PC-9 (cell line): ENCODE results near the gene FCHO2. TPM values are rescaled to one million over a fixed set of nuclear protein-coding genes. Genes with fewer than 3 reads are reported as not detected.

Source experiments
- BruUV-seq: library from RNA; stranded (reverse); fragments of 400-500 nt; replicated peaks from 2 replicates; lab custom pipeline; 2021; lab: Mats Ljungman, UMichigan
- CTCF ChIA-PET: fragments of 300-600 bp; sonication (Branson Sonifier 250); formaldehyde crosslinking; loops from one replicate; lab custom pipeline; 2022; ENCODE audit warnings: antibody characterized with exemption; lab: Charles Lee
- POLR2A ChIA-PET: fragments of 300-600 bp; sonication (Branson Sonifier 250); formaldehyde crosslinking; loops from one replicate; lab custom pipeline; 2022; ENCODE audit warnings: antibody characterized with exemption; ENCODE audit not compliant: unreplicated experiment; lab: Charles Lee
- DNase-seq, 2 experiments: peaks; one replicate each; pipeline versions ENCODE4 v3.0.0 to v3.0.0-alpha.2; 2015 to 2022; ENCODE audit warnings: mixed read lengths in 1 of 2
- H2AFZ ChIP-seq: fragments of 200-600 bp; sonication (generic); 2 replicates; pipeline ENCODE4 v1.8.1; 2017; ENCODE audit warnings: antibody characterized with exemption
- H3F3A ChIP-seq: fragments of 200-600 bp; sonication (generic); 2 replicates; pipeline ENCODE4 v1.8.1; 2017; ENCODE audit warnings: antibody characterized with exemption, mild to moderate bottlenecking, low read depth; ENCODE audit not compliant: insufficient read depth
- H3K27ac ChIP-seq: fragments of 200-600 bp; sonication (generic); 2 replicates; pipeline ENCODE4 v1.6.1; 2016; ENCODE audit warnings: mixed run types
- H3K27me3 ChIP-seq: fragments of 200-600 bp; sonication (generic); 2 replicates; pipeline ENCODE4 v1.6.1; 2016; ENCODE audit warnings: low read depth, mixed run types; ENCODE audit not compliant: insufficient read depth
- H3K36me3 ChIP-seq: fragments of 200-600 bp; sonication (generic); 2 replicates; pipeline ENCODE4 v1.6.1; 2016; ENCODE audit warnings: low read depth, mixed run types
- H3K4me1 ChIP-seq: fragments of 200-600 bp; sonication (generic); replicated peaks from 2 replicates; pipeline ENCODE4 v1.6.1; 2016; ENCODE audit warnings: mixed run types; ENCODE audit not compliant: insufficient read depth
- H3K4me2 ChIP-seq: fragments of 200-600 bp; sonication (generic); 2 replicates; pipeline ENCODE4 v1.6.1; 2017; ENCODE audit warnings: mixed run types
- H3K4me3 ChIP-seq: fragments of 200-600 bp; sonication (generic); 2 replicates; pipeline ENCODE4 v1.6.1; 2016; ENCODE audit warnings: mixed run types
- H3K79me2 ChIP-seq: fragments of 200-600 bp; sonication (generic); 2 replicates; pipeline ENCODE4 v1.6.1; 2017; ENCODE audit warnings: low read depth, mixed run types
- H3K9me2 ChIP-seq: fragments of 200-600 bp; sonication (generic); 2 replicates; pipeline ENCODE4 v1.8.1; 2017; ENCODE audit warnings: mild to moderate bottlenecking; ENCODE audit not compliant: insufficient read depth
- H3K9me3 ChIP-seq: fragments of 200-600 bp; sonication (generic); 2 replicates; pipeline ENCODE4 v1.8.1; 2016; ENCODE audit warnings: low read depth; ENCODE audit not compliant: insufficient read depth
- H4K20me1 ChIP-seq: fragments of 200-600 bp; sonication (generic); 2 replicates; pipeline ENCODE4 v1.8.1; 2017; ENCODE audit not compliant: insufficient read depth
- CTCF ChIP-seq: fragments of 200-600 bp; sonication (generic); conservative IDR thresholded peaks from 2 replicates; pipeline ENCODE4 v1.6.1; 2017; ENCODE audit warnings: mixed run types, antibody characterized with exemption, mild to moderate bottlenecking, moderate library complexity
- EZH2 ChIP-seq: fragments of 200-600 bp; sonication (generic); IDR thresholded peaks from 2 replicates; pipeline ENCODE4 v1.8.0; 2017; ENCODE audit warnings: antibody characterized with exemption, low read depth
- intact Hi-C: fragments of 100-400 bp; cut with micrococcal nuclease; formaldehyde crosslinking; loops from one replicate; pipeline ENCODE4 v1.10.0; 2022; ENCODE audit not compliant: unreplicated experiment
- total RNA-seq: library from RNA; stranded (reverse); gene quantifications from 2 replicates; pipeline ENCODE4 v1.2.3, GENCODE V29; 2021

The FCHO2 gene
- total RNA-seq, 1 experiment from 2014 or later = 26.1 TPM

GRCh38 chr5:73027361-73027760 is 71.5 kb downstream of the FCHO2 start:
- Histone ChIP-seq H3F3A (peaks cover 26% of the 10 kb centered on the region), H3K36me3 (peaks cover 12% of the 10 kb centered on the region; the same call in 1 of the 2 replicates), H3K9me2 (no peaks in the 10 kb centered on the region), H3K4me2 (no peak overlapping the region), H3K4me3 (no peak overlapping the region), H4K20me1 (no peaks in the 10 kb centered on the region), H3K27ac (no peak overlapping the region), H2AFZ (no peak overlapping the region), H3K79me2 (no peaks in the 10 kb centered on the region; the same call in 1 of the 2 replicates), H3K9me3 (no peaks in the 10 kb centered on the region), H3K4me1 (peaks cover 32% of the 10 kb centered on the region), H3K27me3 (no peaks in the 10 kb centered on the region)
- POLR2A ChIA-PET = no interaction called here
- CTCF ChIA-PET = no interaction called here
- intact Hi-C loops = no loop called here
- no TSS peak for BruUV-seq
- peak; percentile 59 for TF ChIP-seq CTCF
- no peak for TF ChIP-seq EZH2
- DNase-seq = no peak

- intact Hi-C loops = no loop called here
- Histone ChIP-seq H3K4me2 (no peak overlapping the region), H3K9me2 (no peaks in the 10 kb centered on the region), H3K79me2 (no peaks in the 10 kb centered on the region; the same call in 1 of the 2 replicates), H4K20me1 (no peaks in the 10 kb centered on the region), H3K9me3 (no peaks in the 10 kb centered on the region), H3K4me3 (no peak overlapping the region), H2AFZ (no peak overlapping the region), H3K4me1 (peaks cover 32% of the 10 kb centered on the region), H3F3A (peaks cover 26% of the 10 kb centered on the region), H3K27me3 (no peaks in the 10 kb centered on the region), H3K36me3 (peaks cover 12% of the 10 kb centered on the region; the same call in 1 of the 2 replicates), H3K27ac (no peak overlapping the region)
- CTCF ChIA-PET = no interaction called here
- TF ChIP-seq EZH2 (no peak), CTCF (no peak)
- no TSS peak for BruUV-seq
- POLR2A ChIA-PET = no interaction called here
- no peak for DNase-seq
Observed at GRCh38 chr5:73027816-73028215, 72.0 kb downstream of the FCHO2 start.

- BruUV-seq = no TSS peak
- ChIA-PET POLR2A (no interaction called here), CTCF (no interaction called here)
- TF ChIP-seq CTCF (no peak), EZH2 (no peak)
- Histone ChIP-seq H3F3A (peaks cover 26% of the 10 kb centered on the region), H3K36me3 (peaks cover 12% of the 10 kb centered on the region; the same call in 1 of the 2 replicates), H3K27me3 (no peaks in the 10 kb centered on the region), H4K20me1 (no peaks in the 10 kb centered on the region), H3K27ac (peak overlapping the region; percentile 90), H3K9me2 (no peaks in the 10 kb centered on the region), H2AFZ (no peak overlapping the region), H3K4me1 (peaks cover 32% of the 10 kb centered on the region), H3K9me3 (no peaks in the 10 kb centered on the region), H3K4me2 (no peak overlapping the region), H3K4me3 (no peak overlapping the region), H3K79me2 (no peaks in the 10 kb centered on the region; the same call in 1 of the 2 replicates)
- DNase-seq = no peak
- intact Hi-C loops = no loop called here
Observed at GRCh38 chr5:73028991-73029595, 73.3 kb downstream of the FCHO2 start.
